ENCODE results near the gene NBPF1.
"Not testable (repeated sequence)": the region's sequence is repeated elsewhere in the genome, so short reads cannot be mapped to it uniquely, and the experiment has no call there.

DNA sequence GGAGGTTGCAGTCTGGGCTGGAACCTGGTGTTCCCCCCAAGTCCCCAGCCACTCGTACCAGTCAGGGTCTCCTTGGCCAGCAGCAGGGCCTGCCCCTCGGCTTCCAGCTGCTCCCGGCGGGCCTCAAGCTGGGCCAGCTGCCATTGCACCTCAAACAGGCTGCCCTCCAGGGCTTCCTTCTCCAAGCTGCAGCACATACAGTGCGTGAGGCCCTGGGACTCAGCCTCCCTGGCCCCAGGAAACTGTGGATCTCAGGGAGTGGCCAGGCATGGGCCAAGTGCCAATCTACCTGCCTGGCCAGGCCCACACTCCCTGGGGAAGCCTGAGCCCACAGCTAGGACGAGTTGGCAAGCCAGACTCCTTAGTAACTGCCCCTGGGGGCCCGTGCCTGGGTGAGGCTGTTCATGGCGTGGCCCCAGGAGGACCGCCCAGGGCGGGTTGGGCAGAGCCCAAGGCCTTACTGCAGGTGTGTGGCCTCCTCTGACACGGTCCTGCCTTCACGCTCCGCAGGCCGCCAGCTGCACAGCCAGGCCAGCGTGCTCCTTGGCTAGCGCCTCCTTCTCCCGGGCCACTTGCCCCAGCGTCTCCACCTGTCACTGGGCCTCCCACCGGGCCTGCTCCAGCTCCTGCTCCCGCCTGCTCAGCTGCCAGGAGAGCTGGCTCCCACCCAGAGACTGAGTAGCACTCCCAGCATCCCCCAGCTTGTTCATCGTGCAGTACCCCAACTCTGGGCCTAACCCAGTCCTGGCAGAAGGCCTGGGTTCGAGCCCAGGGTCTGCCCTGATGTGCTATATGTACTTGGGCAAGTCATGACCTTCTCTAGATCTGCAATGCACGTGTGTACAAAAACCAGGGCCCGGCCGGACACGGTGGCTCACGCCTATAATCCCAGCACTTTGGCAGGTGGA, 10.7 kb upstream of the NBPF1 start:
- TF ChIP-seq EZH2 (IDR thresholded peaks at IDR 0.05; ENCODE audit: borderline replicate concordance, insufficient read depth, low read length, poor library complexity, severe bottlenecking); POLR2AphosphoS5 (IDR thresholded peaks at IDR 0.05); MXI1 (conservative IDR thresholded peaks at IDR 0.05; ENCODE audit: poor library complexity, severe bottlenecking); EP300 (conservative IDR thresholded peaks at IDR 0.05; ENCODE audit: poor library complexity, severe bottlenecking); RAD21 (conservative IDR thresholded peaks at IDR 0.05): not testable (repeated sequence)
- TF ChIP-seq, protein P1, sequence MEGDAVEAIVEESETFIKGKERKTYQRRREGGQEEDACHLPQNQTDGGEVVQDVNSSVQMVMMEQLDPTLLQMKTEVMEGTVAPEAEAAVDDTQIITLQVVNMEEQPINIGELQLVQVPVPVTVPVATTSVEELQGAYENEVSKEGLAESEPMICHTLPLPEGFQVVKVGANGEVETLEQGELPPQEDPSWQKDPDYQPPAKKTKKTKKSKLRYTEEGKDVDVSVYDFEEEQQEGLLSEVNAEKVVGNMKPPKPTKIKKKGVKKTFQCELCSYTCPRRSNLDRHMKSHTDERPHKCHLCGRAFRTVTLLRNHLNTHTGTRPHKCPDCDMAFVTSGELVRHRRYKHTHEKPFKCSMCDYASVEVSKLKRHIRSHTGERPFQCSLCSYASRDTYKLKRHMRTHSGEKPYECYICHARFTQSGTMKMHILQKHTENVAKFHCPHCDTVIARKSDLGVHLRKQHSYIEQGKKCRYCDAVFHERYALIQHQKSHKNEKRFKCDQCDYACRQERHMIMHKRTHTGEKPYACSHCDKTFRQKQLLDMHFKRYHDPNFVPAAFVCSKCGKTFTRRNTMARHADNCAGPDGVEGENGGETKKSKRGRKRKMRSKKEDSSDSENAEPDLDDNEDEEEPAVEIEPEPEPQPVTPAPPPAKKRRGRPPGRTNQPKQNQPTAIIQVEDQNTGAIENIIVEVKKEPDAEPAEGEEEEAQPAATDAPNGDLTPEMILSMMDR (IDR thresholded peaks at IDR 0.05; ENCODE audit: poor library complexity, severe bottlenecking), result not testable (repeated sequence)
- TF ChIP-seq, protein P2, sequence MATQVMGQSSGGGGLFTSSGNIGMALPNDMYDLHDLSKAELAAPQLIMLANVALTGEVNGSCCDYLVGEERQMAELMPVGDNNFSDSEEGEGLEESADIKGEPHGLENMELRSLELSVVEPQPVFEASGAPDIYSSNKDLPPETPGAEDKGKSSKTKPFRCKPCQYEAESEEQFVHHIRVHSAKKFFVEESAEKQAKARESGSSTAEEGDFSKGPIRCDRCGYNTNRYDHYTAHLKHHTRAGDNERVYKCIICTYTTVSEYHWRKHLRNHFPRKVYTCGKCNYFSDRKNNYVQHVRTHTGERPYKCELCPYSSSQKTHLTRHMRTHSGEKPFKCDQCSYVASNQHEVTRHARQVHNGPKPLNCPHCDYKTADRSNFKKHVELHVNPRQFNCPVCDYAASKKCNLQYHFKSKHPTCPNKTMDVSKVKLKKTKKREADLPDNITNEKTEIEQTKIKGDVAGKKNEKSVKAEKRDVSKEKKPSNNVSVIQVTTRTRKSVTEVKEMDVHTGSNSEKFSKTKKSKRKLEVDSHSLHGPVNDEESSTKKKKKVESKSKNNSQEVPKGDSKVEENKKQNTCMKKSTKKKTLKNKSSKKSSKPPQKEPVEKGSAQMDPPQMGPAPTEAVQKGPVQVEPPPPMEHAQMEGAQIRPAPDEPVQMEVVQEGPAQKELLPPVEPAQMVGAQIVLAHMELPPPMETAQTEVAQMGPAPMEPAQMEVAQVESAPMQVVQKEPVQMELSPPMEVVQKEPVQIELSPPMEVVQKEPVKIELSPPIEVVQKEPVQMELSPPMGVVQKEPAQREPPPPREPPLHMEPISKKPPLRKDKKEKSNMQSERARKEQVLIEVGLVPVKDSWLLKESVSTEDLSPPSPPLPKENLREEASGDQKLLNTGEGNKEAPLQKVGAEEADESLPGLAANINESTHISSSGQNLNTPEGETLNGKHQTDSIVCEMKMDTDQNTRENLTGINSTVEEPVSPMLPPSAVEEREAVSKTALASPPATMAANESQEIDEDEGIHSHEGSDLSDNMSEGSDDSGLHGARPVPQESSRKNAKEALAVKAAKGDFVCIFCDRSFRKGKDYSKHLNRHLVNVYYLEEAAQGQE (IDR thresholded peaks at IDR 0.05; ENCODE audit: borderline replicate concordance), result not testable (repeated sequence)

All from neural cell (in vitro differentiated cells).